ENCODE data around the gene PITX3.

- TF ChIP-seq CTCF (IDR thresholded peaks at IDR 0.05) (no peak), POLR2A (IDR thresholded peaks at IDR 0.05) (no peak)
These were observed 32.8 kb upstream of the PITX3 start for GRCh38 chr10:102274062-102274461.

Measured in Peyer's patch (tissue), 4 donors.